T-cell (primary cell): ENCODE data around the gene AKAP13. TPM values are rescaled to one million over a fixed set of nuclear protein-coding genes. Genes with fewer than 3 reads are reported as not detected.

ENCODE experiments used
- ATAC-seq, 4 experiments: fragments of 200-7000 bp in 3 of 4; fragments of 150-1000 bp in 1 of 4; cut with Tn5 transposase; replicated peaks in 1 of 4; 1 replicate in 3 of 4; 2 replicates in 1 of 4; pipeline ENCODE4 v1.10.0; 2021; ENCODE audit warnings: moderate library complexity in 3 of 4, mild to moderate bottlenecking in 2 of 4, moderate number of reproducible peaks in 1 of 4
- CTCF ChIA-PET, 2 donors: fragments of 300-600 bp; sonication (Branson Sonifier 250); formaldehyde crosslinking; loops; one replicate each; lab custom pipeline; 2022; ENCODE audit warnings: antibody characterized with exemption in 2 of 2; lab: Charles Lee
- POLR2A ChIA-PET, 2 donors: fragments of 300-600 bp; sonication (Branson Sonifier 250); formaldehyde crosslinking; loops; one replicate each; lab custom pipeline; 2022; ENCODE audit warnings: antibody characterized with exemption in 2 of 2; lab: Charles Lee
- DNase-seq, 35 experiments: peaks; one replicate each; pipeline versions ENCODE4 v3.0.0 to v3.0.0-alpha.2; 2013 to 2023
- H3K27ac ChIP-seq: one replicate; pipeline ENCODE4 v1.5.1; 2013; ENCODE audit warnings: low read length
- H3K27me3 ChIP-seq, 2 experiments: replicated peaks in 1 of 2; 1 replicate in 1 of 2; 2 replicates in 1 of 2; pipeline versions ENCODE4 v1.6.1 to v1.7.0; 2013; ENCODE audit warnings: low read length in 1 of 2, mixed read lengths in 1 of 2; ENCODE audit not compliant: control insufficient read depth in 2 of 2, insufficient read depth in 2 of 2; ENCODE audit errors: extremely low read depth in 1 of 2
- H3K36me3 ChIP-seq, 2 donors: 1 replicate in 1 of 2; 2 replicates in 1 of 2; pipeline versions ENCODE4 v1.6.1 to v1.7.0; 2013; ENCODE audit warnings: low read length in 1 of 2; ENCODE audit not compliant: control insufficient read depth in 2 of 2, insufficient read depth in 1 of 2; ENCODE audit errors: extremely low read depth in 1 of 2
- H3K4me1 ChIP-seq, 2 experiments: 1 replicate in 1 of 2; 2 replicates in 1 of 2; pipeline versions ENCODE4 v1.6.1 to v1.7.0; 2013; ENCODE audit warnings: low read length in 2 of 2, mixed read lengths in 1 of 2; ENCODE audit not compliant: insufficient read depth in 2 of 2, control insufficient read depth in 1 of 2; ENCODE audit errors: extremely low read depth in 1 of 2
- H3K4me3 ChIP-seq, 2 donors: 1 replicate in 1 of 2; 2 replicates in 1 of 2; pipeline versions ENCODE4 v1.5.1 to v1.7.0; 2013; ENCODE audit warnings: mild to moderate bottlenecking in 2 of 2, low read length in 1 of 2, moderate library complexity in 1 of 2; ENCODE audit not compliant: control insufficient read depth in 1 of 2; ENCODE audit errors: extremely low read depth in 1 of 2
- H3K9me3 ChIP-seq: 2 replicates; pipeline ENCODE4 v1.7.0; 2013
- H3K27ac Mint-ChIP-seq, 2 donors: one replicate each; pipeline ENCODE4 v1.8.0; 2020 to 2021; ENCODE audit warnings: mild to moderate bottlenecking in 2 of 2, mixed read lengths in 2 of 2
- H3K27me3 Mint-ChIP-seq, 2 donors: one replicate each; pipeline ENCODE4 v1.8.0; 2021 to 2022; ENCODE audit warnings: mixed read lengths in 2 of 2
- H3K36me3 Mint-ChIP-seq: one replicate; pipeline ENCODE4 v1.8.0; 2021; ENCODE audit warnings: mixed read lengths
- H3K4me1 Mint-ChIP-seq, 3 donors: one replicate each; pipeline ENCODE4 v1.8.0; 2020 to 2022; ENCODE audit warnings: mixed read lengths in 3 of 3, mild to moderate bottlenecking in 1 of 3
- H3K4me3 Mint-ChIP-seq, 3 donors: one replicate each; pipeline ENCODE4 v1.8.0; 2020 to 2022; ENCODE audit warnings: mild to moderate bottlenecking in 3 of 3, mixed read lengths in 3 of 3, moderate library complexity in 3 of 3
- H3K9me3 Mint-ChIP-seq, 3 donors: one replicate each; pipeline ENCODE4 v1.8.0; 2020 to 2022; ENCODE audit warnings: mixed read lengths in 3 of 3
- WGBS: methylation state at CpG from one replicate; pipeline ENCODE4 v1.1.5; 2013; ENCODE audit warnings: missing lambda C conversion rate; ENCODE audit not compliant: insufficient coverage; 5-methylcytosine and 5-hydroxymethylcytosine counted together
- total RNA-seq, 35 experiments: library from RNA in 6 of 35; stranded (reverse) in 6 of 35; fragments of 120-200 nt in 1 of 35; gene quantifications; one replicate each; pipeline versions ENCODE4 v1.2.1 to v1.2.4 and lab custom pipeline; 2013 to 2026

Gene AKAP13
- total RNA-seq, 5 donors from 2014 or later (not counting 1 experiment from before 2014, with no cell fraction given): 232 to 391 (median 281) TPM

DNA sequence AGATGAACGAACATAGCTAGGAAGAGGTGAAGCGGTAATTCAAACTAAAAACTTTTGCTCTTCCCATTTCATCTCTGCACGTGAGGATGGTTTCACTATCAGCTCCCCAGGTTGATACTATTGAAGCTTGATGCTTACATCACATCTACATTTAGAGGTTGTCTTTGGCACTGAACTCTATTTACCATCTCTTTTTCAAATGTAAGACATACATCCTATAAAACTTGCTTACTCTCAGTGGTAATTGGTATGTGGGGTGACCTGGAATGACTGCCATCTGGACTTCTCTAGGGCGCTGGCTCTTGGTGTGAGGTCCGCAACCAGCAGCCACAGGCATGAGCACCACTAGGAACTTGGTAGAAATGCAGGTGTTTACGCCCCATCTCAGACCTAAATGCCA lies 118.1 kb downstream of the AKAP13 start:
- 100% methylated on average over 3 of the region's 6 CpGs for WGBS
- peaks cover 94 to 99% (median 97%) of the 10 kb centered on the region in 3 donors for H3K4me1 Mint-ChIP-seq
- no peaks in the 10 kb centered on the region for H3K9me3 Mint-ChIP-seq
- H3K27me3 Mint-ChIP-seq: no peaks in the 10 kb centered on the region
- CTCF ChIA-PET: interaction anchor here in 1 of 2 donors (1.0 kb wide), 1 partner anchor 180 kb away, joined by 3 read pairs; no protein-coding TSS in a partner anchor
- Histone ChIP-seq H3K9me3 (no peaks in the 10 kb centered on the region), H3K27ac (no peak overlapping the region), H3K36me3 (no peaks in the 10 kb centered on the region), H3K4me3 (no peak overlapping the region), H3K4me1 (peaks cover 14 to 24% of the 10 kb centered on the region in 2 experiments), H3K27me3 (no peaks in the 10 kb centered on the region)
- peak in 1 of 4 experiments; percentile 28 for ATAC-seq
- no peak for DNase-seq
- no peaks in the 10 kb centered on the region for H3K36me3 Mint-ChIP-seq
- peak overlapping the region in 1 of 3 donors; percentile 29 for H3K4me3 Mint-ChIP-seq
- POLR2A ChIA-PET: no interaction called here
- peak overlapping the region in 1 of 2 donors; percentile 1 for H3K27ac Mint-ChIP-seq

GRCh38 chr15:85499371-85499887 lies 119.0 kb downstream of the AKAP13 start:
- H3K9me3 Mint-ChIP-seq: no peaks in the 10 kb centered on the region
- no peaks in the 10 kb centered on the region for H3K9me3 ChIP-seq
- H3K4me3 Mint-ChIP-seq: peak overlapping the region in 1 of 3 donors; percentile 12
- no peak for DNase-seq
- H3K36me3 Mint-ChIP-seq: no peaks in the 10 kb centered on the region
- H3K4me3 ChIP-seq: no peak overlapping the region
- no peak overlapping the region for H3K27ac ChIP-seq
- peak overlapping the region in 1 of 2 donors; percentile 42 for H3K27ac Mint-ChIP-seq
- H3K4me1 ChIP-seq: peaks cover 10 to 22% of the 10 kb centered on the region in 2 experiments
- no peak for ATAC-seq
- 98% methylated on average over 5 of the region's 7 CpGs for WGBS
- H3K36me3 ChIP-seq: no peaks in the 10 kb centered on the region
- no peaks in the 10 kb centered on the region for H3K27me3 ChIP-seq
- H3K4me1 Mint-ChIP-seq: peaks cover 93 to 99% (median 96%) of the 10 kb centered on the region in 3 donors
- POLR2A ChIA-PET: interaction anchor here in 1 of 2 donors (0.6 kb wide), 1 partner anchor 44 kb away, joined by 4 read pairs; no protein-coding TSS in a partner anchor
- no peaks in the 10 kb centered on the region for H3K27me3 Mint-ChIP-seq
- CTCF ChIA-PET: interaction anchor here (0.6 to 1.1 kb wide), 3 partner anchors 8 to 13 kb away, joined by 3 to 5 read pairs (median 5); no protein-coding TSS in a partner anchor

GRCh38 chr15:85500060-85500708 lies 119.8 kb downstream of the AKAP13 start:
- H3K4me1 ChIP-seq: peaks cover 9 to 22% of the 10 kb centered on the region in 2 experiments
- no peaks in the 10 kb centered on the region for H3K36me3 Mint-ChIP-seq
- ATAC-seq (peak in 1 of 4 experiments; percentile 69), DNase-seq (peak in 1 of 35 experiments; percentile 30)
- ChIA-PET POLR2A (interaction anchor here in 1 of 2 donors (0.6 kb wide), 1 partner anchor 44 kb away, joined by 4 read pairs; no protein-coding TSS in a partner anchor), CTCF (interaction anchor here (0.7 to 1.4 kb wide), 3 partner anchors 11 to 204 kb away, joined by 3 to 5 read pairs (median 5); no protein-coding TSS in a partner anchor)
- no peak overlapping the region for H3K4me3 ChIP-seq
- peaks cover 94 to 98% (median 94%) of the 10 kb centered on the region in 3 donors for H3K4me1 Mint-ChIP-seq
- no peak overlapping the region for H3K27ac ChIP-seq
- WGBS: no CpG with 5 or more reads among the region's 6 CpGs
- H3K4me3 Mint-ChIP-seq: peak overlapping the region in 1 of 3 donors; percentile 12
- no peaks in the 10 kb centered on the region for H3K27me3 ChIP-seq
- no peaks in the 10 kb centered on the region for H3K9me3 ChIP-seq
- H3K36me3 ChIP-seq: no peaks in the 10 kb centered on the region
- no peaks in the 10 kb centered on the region for H3K9me3 Mint-ChIP-seq
- H3K27ac Mint-ChIP-seq: peak overlapping the region in 1 of 2 donors; percentile 49
- no peaks in the 10 kb centered on the region for H3K27me3 Mint-ChIP-seq

DNA sequence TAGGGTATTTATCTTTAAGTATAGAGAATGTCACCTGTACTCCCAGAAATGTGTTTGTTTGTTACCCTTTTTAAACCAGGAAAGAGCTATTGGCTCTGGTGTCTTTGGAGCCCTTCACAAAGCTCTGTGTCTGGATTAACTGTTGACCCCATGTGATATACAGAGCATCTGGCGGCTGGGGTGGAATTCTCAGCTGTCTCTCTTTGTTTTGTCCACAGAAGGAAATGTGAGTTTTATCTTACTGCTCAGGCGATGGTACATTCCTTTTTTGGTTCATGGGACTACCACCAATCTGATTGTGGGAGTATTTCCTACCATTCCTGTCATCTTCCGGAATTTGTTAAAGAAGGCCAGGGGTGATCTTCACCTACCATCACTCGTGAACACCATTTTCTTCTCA lies 120.3 kb downstream of the AKAP13 start:
- no peak for ATAC-seq
- no peak overlapping the region for H3K4me3 ChIP-seq
- Mint-ChIP-seq H3K4me1 (peaks cover 90 to 96% (median 91%) of the 10 kb centered on the region in 3 donors), H3K27me3 (no peaks in the 10 kb centered on the region), H3K9me3 (no peaks in the 10 kb centered on the region), H3K4me3 (no peak overlapping the region), H3K36me3 (no peaks in the 10 kb centered on the region), H3K27ac (peak overlapping the region; percentile 5 to 42)
- no peak overlapping the region for H3K27ac ChIP-seq
- WGBS: 92% methylated on average over 1 of the region's 4 CpGs
- H3K27me3 ChIP-seq: no peaks in the 10 kb centered on the region
- POLR2A ChIA-PET: no interaction called here
- CTCF ChIA-PET: interaction anchor here (0.6 to 1.4 kb wide), 3 partner anchors 12 to 204 kb away, joined by 3 to 5 read pairs (median 3); no protein-coding TSS in a partner anchor
- no peaks in the 10 kb centered on the region for H3K36me3 ChIP-seq
- DNase-seq: no peak
- peaks cover 9 to 22% of the 10 kb centered on the region in 2 experiments for H3K4me1 ChIP-seq
- H3K9me3 ChIP-seq: no peaks in the 10 kb centered on the region

DNA sequence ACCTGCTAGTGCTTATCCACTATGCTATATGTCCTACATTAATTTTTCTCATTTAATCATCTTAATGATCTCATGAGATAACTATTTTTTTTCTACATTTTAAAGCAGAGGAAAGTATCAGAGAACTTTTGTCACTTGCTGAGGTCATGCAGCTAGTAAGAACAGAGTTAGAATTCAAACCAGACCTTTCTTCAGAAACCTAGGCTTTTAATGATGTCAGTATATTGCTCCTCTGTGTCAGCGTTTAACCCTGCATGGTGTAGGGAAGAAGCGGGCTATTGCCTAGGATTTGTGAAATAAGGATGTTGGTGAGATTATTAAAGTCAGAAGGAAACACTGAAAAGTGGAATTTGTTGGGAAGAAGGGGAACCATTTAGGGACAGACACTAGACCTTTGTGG lies 121.2 kb downstream of the AKAP13 start:
- H3K9me3 Mint-ChIP-seq: no peaks in the 10 kb centered on the region
- no peaks in the 10 kb centered on the region for H3K36me3 ChIP-seq
- peak overlapping the region; percentile 5 to 62 for H3K27ac Mint-ChIP-seq
- CTCF ChIA-PET: interaction anchor here (1.4 to 1.5 kb wide), 2 partner anchors 205 kb away, joined by 3 to 5 read pairs; no protein-coding TSS in a partner anchor
- 95% methylated on average over 2 of the region's 2 CpGs for WGBS
- H3K27me3 ChIP-seq: no peaks in the 10 kb centered on the region
- H3K4me1 Mint-ChIP-seq: peaks cover 85 to 91% (median 90%) of the 10 kb centered on the region in 3 donors
- POLR2A ChIA-PET: no interaction called here
- H3K4me3 Mint-ChIP-seq: no peak overlapping the region
- H3K27ac ChIP-seq: no peak overlapping the region
- no peaks in the 10 kb centered on the region for H3K36me3 Mint-ChIP-seq
- ATAC-seq: no peak
- DNase-seq: no peak
- no peak overlapping the region for H3K4me3 ChIP-seq
- H3K9me3 ChIP-seq: no peaks in the 10 kb centered on the region
- H3K4me1 ChIP-seq: peaks cover 9 to 22% of the 10 kb centered on the region in 2 experiments
- H3K27me3 Mint-ChIP-seq: no peaks in the 10 kb centered on the region

- H3K4me1 Mint-ChIP-seq: peaks cover 76 to 87% (median 82%) of the 10 kb centered on the region in 3 donors
- WGBS: 91% methylated on average over 4 of the region's 4 CpGs
- H3K9me3 ChIP-seq: no peaks in the 10 kb centered on the region
- ChIA-PET POLR2A (no interaction called here), CTCF (interaction anchor here in 1 of 2 donors (1.1 to 3.5 kb wide), 3 partner anchors 14 to 207 kb away, joined by 4 to 19 read pairs (median 5); no protein-coding TSS in a partner anchor)
- no peak overlapping the region for H3K27ac ChIP-seq
- no peaks in the 10 kb centered on the region for H3K9me3 Mint-ChIP-seq
- no peaks in the 10 kb centered on the region for H3K27me3 ChIP-seq
- peaks cover 6 to 24% of the 10 kb centered on the region in 2 experiments for H3K4me1 ChIP-seq
- H3K4me3 Mint-ChIP-seq: no peak overlapping the region
- no peak for DNase-seq
- no peak for ATAC-seq
- H3K4me3 ChIP-seq: no peak overlapping the region
- peak overlapping the region; percentile 13 to 82 for H3K27ac Mint-ChIP-seq
- H3K27me3 Mint-ChIP-seq: no peaks in the 10 kb centered on the region
- no peaks in the 10 kb centered on the region for H3K36me3 ChIP-seq
- H3K36me3 Mint-ChIP-seq: no peaks in the 10 kb centered on the region
These were observed 122.9 kb downstream of the AKAP13 start for GRCh38 chr15:85503151-85503799.
